HG03571 (cell line): ENCODE data around the gene SF3B3.
"Not testable (repeated sequence)": the region's sequence is repeated elsewhere in the genome, so short reads cannot be mapped to it uniquely, and the experiment has no call there.

Experiments used
- ATAC-seq: cut with Tn5 transposase; IDR thresholded peaks from one replicate; pipeline ENCODE4 v1.9.1; 2021; ENCODE audit not compliant: unreplicated experiment

The SF3B3 gene

GRCh38 chr16:70511833-70512232, 11.8 kb upstream of the SF3B3 start:
- ATAC-seq: no peak

GRCh38 chr16:70512456-70512855, 11.2 kb upstream of the SF3B3 start:
- ATAC-seq: no peak

GRCh38 chr16:70520612-70521297, 2.9 kb upstream of the SF3B3 start:
- no peak for ATAC-seq

- ATAC-seq: no peak
Measured at GRCh38 chr16:70522216-70523075, 1.2 kb upstream of the SF3B3 start.

- ATAC-seq: peak; percentile 60
Measured at GRCh38 chr16:70523076-70523742, 407 bp upstream of the SF3B3 start, which contains the start of gene COG4. COG4 (minus strand) TSS chr16:70523554; CDS start chr16:70523543, 11 bp downstream.

- ATAC-seq: not testable (repeated sequence)
Measured at GRCh38 chr16:70524399-70524825, 796 bp downstream of the SF3B3 start.

GRCh38 chr16:70526403-70526802, 2.8 kb downstream of the SF3B3 start:
- ATAC-seq: no peak

GRCh38 chr16:70527315-70527996, 3.8 kb downstream of the SF3B3 start:
- no peak for ATAC-seq

GRCh38 chr16:70529051-70529777, 5.6 kb downstream of the SF3B3 start:
- ATAC-seq: no peak

GRCh38 chr16:70529954-70530353, 6.3 kb downstream of the SF3B3 start:
- ATAC-seq: not testable (repeated sequence)

GRCh38 chr16:70534971-70535370, 11.4 kb downstream of the SF3B3 start:
- ATAC-seq: no peak

- ATAC-seq: no peak
Measured at GRCh38 chr16:70540994-70541393, 17.4 kb downstream of the SF3B3 start.

GRCh38 chr16:70544548-70544947, 20.9 kb downstream of the SF3B3 start:
- ATAC-seq: no peak

GRCh38 chr16:70548936-70549335, 25.3 kb downstream of the SF3B3 start:
- ATAC-seq: no peak

- ATAC-seq: no peak
Measured at GRCh38 chr16:70550082-70550481, 26.5 kb downstream of the SF3B3 start.

- no peak for ATAC-seq
Measured at GRCh38 chr16:70551788-70552187, 28.2 kb downstream of the SF3B3 start.

GRCh38 chr16:70552675-70553074, 29.1 kb downstream of the SF3B3 start:
- ATAC-seq: no peak

- no peak for ATAC-seq
Measured at GRCh38 chr16:70553645-70554044, 30.0 kb downstream of the SF3B3 start.

GRCh38 chr16:70556063-70556462, 32.4 kb downstream of the SF3B3 start:
- ATAC-seq: no peak

GRCh38 chr16:70561623-70562022, 38.0 kb downstream of the SF3B3 start:
- ATAC-seq: no peak
